Measurements from ENCODE around the gene EXOSC10. TPM values are rescaled to one million over a fixed set of nuclear protein-coding genes. Genes with fewer than 3 reads are reported as not detected.
A peak's percentile ranks its signal among the peaks of the same experiment; 100 is the strongest.
"Not testable (repeated sequence)": the region's sequence is repeated elsewhere in the genome, so short reads cannot be mapped to it uniquely, and the experiment has no call there.

The EXOSC10 gene
- polyA plus RNA-seq, 1 of the 3 experiments (the other 2 are of a cell fraction): 62.5 TPM

- H2AFZ ChIP-seq (ENCODE audit: low read depth): no peak overlapping the region
- H3K79me2 ChIP-seq (ENCODE audit: insufficient read depth): peaks cover 11% of the 10 kb centered on the region; the same call in 1 of the 2 replicates
- no peak overlapping the region for H3K27ac ChIP-seq (ENCODE audit: low read depth in 2 of 2, low read length in 1 of 2)
- H4K20me1 ChIP-seq (ENCODE audit: insufficient read depth): no peaks in the 10 kb centered on the region
- TF ChIP-seq NRF1 (IDR thresholded peaks at IDR 0.05; ENCODE audit: low read depth, low read length) (no peak), TCF12 (IDR thresholded peaks at IDR 0.05) (no peak), CHD2 (IDR thresholded peaks at IDR 0.05; ENCODE audit: low read length, partially characterized antibody) (no peak), YY1 (IDR thresholded peaks at IDR 0.05; ENCODE audit: low read depth) (no peak)
- 91% methylated on average over 3 of the region's 3 CpGs for WGBS (ENCODE audit: low lambda C conversion rate)
- no peaks in the 10 kb centered on the region for H3K9me2 ChIP-seq
- H3K9ac ChIP-seq: no peak overlapping the region
- H3K4me2 ChIP-seq: no peak overlapping the region
- H3K4me3 ChIP-seq (ENCODE audit: low read depth in 2 of 2, low read length in 1 of 2): no peak overlapping the region
- no peaks in the 10 kb centered on the region for H3K9me3 ChIP-seq
- H3K27me3 ChIP-seq (ENCODE audit: insufficient read depth): no peaks in the 10 kb centered on the region
- peaks cover 5% of the 10 kb centered on the region in 2 experiments; a peak in 3 of 4 replicates for H3K4me1 ChIP-seq (ENCODE audit: control insufficient read depth in 1 of 2, insufficient read depth in 2 of 2, low read depth in 1 of 2, low read length in 1 of 2)
- DNase-seq: no peak
- ChIA-PET POLR2A (no interaction called here), CTCF (interaction anchor here (0.8 to 2.5 kb wide), 4 partner anchors 13 to 28 kb away, joined by 3 to 11 read pairs (median 4); no protein-coding TSS in a partner anchor)
- peaks cover 14% of the 10 kb centered on the region for H3F3A ChIP-seq (replicated peaks; ENCODE audit: insufficient read depth)
- H3K36me3 ChIP-seq (replicated peaks in 1 of 2; ENCODE audit: control insufficient read depth in 1 of 2, insufficient read depth in 2 of 2, low read length in 1 of 2): peaks cover 39 to 43% of the 10 kb centered on the region in 2 experiments
Observed at GRCh38 chr1:11064942-11065341, 34.7 kb downstream of the EXOSC10 start.

GRCh38 chr1:11063937-11064537 lies 35.6 kb downstream of the EXOSC10 start:
- H3K9me3 ChIP-seq; H4K20me1 ChIP-seq (ENCODE audit: insufficient read depth); H3K9ac ChIP-seq; H3K27ac ChIP-seq (ENCODE audit: low read depth in 2 of 2, low read length in 1 of 2); H3K4me3 ChIP-seq (ENCODE audit: low read depth in 2 of 2, low read length in 1 of 2); H3K4me1 ChIP-seq (ENCODE audit: control insufficient read depth in 1 of 2, insufficient read depth in 2 of 2, low read depth in 1 of 2, low read length in 1 of 2); POLR2A ChIA-PET; H3K4me2 ChIP-seq; H3K27me3 ChIP-seq (ENCODE audit: insufficient read depth); H3K9me2 ChIP-seq; H2AFZ ChIP-seq (ENCODE audit: low read depth): not testable (repeated sequence)
- TF ChIP-seq RAD21 (IDR thresholded peaks at IDR 0.05; ENCODE audit: low read length): peak; percentile 35; the same call in 1 of the 2 replicates
- TF ChIP-seq CTCF (IDR thresholded peaks at IDR 0.05): peak; percentile 28; the same call in 1 of the 2 replicates
- CTCF ChIA-PET: interaction anchor here (0.6 to 5.3 kb wide), 6 partner anchors 9 to 187 kb away, joined by 3 to 49 read pairs (median 4); no protein-coding TSS in a partner anchor
- H3F3A ChIP-seq (replicated peaks; ENCODE audit: insufficient read depth): peaks cover 14% of the 10 kb centered on the region
- peaks cover 18% of the 10 kb centered on the region for H3K79me2 ChIP-seq (ENCODE audit: insufficient read depth)
- H3K36me3 ChIP-seq (replicated peaks in 1 of 2; ENCODE audit: control insufficient read depth in 1 of 2, insufficient read depth in 2 of 2, low read length in 1 of 2): peaks cover 35 to 37% of the 10 kb centered on the region in 2 experiments
- peak; percentile 61 for DNase-seq
- 90% methylated on average over 18 of the region's 18 CpGs for WGBS (ENCODE audit: low lambda C conversion rate)

GRCh38 chr1:11062965-11063401 lies 36.7 kb downstream of the EXOSC10 start:
- H3K27ac ChIP-seq (ENCODE audit: low read depth in 2 of 2, low read length in 1 of 2): no peak overlapping the region
- POLR2A ChIA-PET: no interaction called here
- H3K9me3 ChIP-seq: no peaks in the 10 kb centered on the region
- no peaks in the 10 kb centered on the region for H3K9me2 ChIP-seq
- peaks cover 14% of the 10 kb centered on the region for H3F3A ChIP-seq (replicated peaks; ENCODE audit: insufficient read depth)
- H3K9ac ChIP-seq: no peak overlapping the region
- H3K4me3 ChIP-seq (ENCODE audit: low read depth in 2 of 2, low read length in 1 of 2): no peak overlapping the region
- peaks cover 24 to 26% of the 10 kb centered on the region in 2 experiments for H3K36me3 ChIP-seq (replicated peaks in 1 of 2; ENCODE audit: control insufficient read depth in 1 of 2, insufficient read depth in 2 of 2, low read length in 1 of 2)
- H3K27me3 ChIP-seq (ENCODE audit: insufficient read depth): no peaks in the 10 kb centered on the region
- no peaks in the 10 kb centered on the region for H4K20me1 ChIP-seq (ENCODE audit: insufficient read depth)
- 93% methylated on average over 3 of the region's 3 CpGs for WGBS (ENCODE audit: low lambda C conversion rate)
- no peak overlapping the region for H2AFZ ChIP-seq (ENCODE audit: low read depth)
- DNase-seq: no peak
- peaks cover 28% of the 10 kb centered on the region for H3K79me2 ChIP-seq (ENCODE audit: insufficient read depth)
- H3K4me2 ChIP-seq: no peak overlapping the region
- no peak for TF ChIP-seq TEAD4 (IDR thresholded peaks at IDR 0.05; ENCODE audit: borderline replicate concordance, insufficient read depth)
- TF ChIP-seq FOSL2 (IDR thresholded peaks at IDR 0.05; ENCODE audit: borderline replicate concordance, low read depth): no peak
- no peak for TF ChIP-seq MAX (IDR thresholded peaks at IDR 0.05; ENCODE audit: low read depth)
- no peak for TF ChIP-seq TAF1 (IDR thresholded peaks at IDR 0.05; ENCODE audit: borderline replicate concordance, low read depth, low read length)
- TF ChIP-seq TCF12 (IDR thresholded peaks at IDR 0.05): no peak
- no peak for TF ChIP-seq EZH2phosphoT487 (IDR thresholded peaks at IDR 0.05; ENCODE audit: borderline replicate concordance, low read depth)
- no peak for TF ChIP-seq NFIC (IDR thresholded peaks at IDR 0.05; ENCODE audit: borderline replicate concordance)
- TF ChIP-seq MXI1 (IDR thresholded peaks at IDR 0.05; ENCODE audit: low read depth, low read length): no peak
- no peak for TF ChIP-seq JUND (IDR thresholded peaks at IDR 0.05)
- no peak for TF ChIP-seq USF2 (IDR thresholded peaks at IDR 0.05; ENCODE audit: borderline replicate concordance, low read depth, low read length)
- no peak for TF ChIP-seq NRF1 (IDR thresholded peaks at IDR 0.05; ENCODE audit: low read depth, low read length)
- no peak for TF ChIP-seq SIN3A (IDR thresholded peaks at IDR 0.05; ENCODE audit: borderline replicate concordance, low read depth, low read length)
- TF ChIP-seq GATA2 (CRISPR knock-in tag; IDR thresholded peaks at IDR 0.05): no peak
- CTCF ChIA-PET: interaction anchor here (2.0 to 5.3 kb wide), 3 partner anchors 11 to 582 kb away, joined by 4 to 49 read pairs (median 9); no protein-coding TSS in a partner anchor
- H3K4me1 ChIP-seq (ENCODE audit: control insufficient read depth in 1 of 2, insufficient read depth in 2 of 2, low read depth in 1 of 2, low read length in 1 of 2): peaks cover 5 to 13% of the 10 kb centered on the region in 2 experiments; a peak in 3 of 4 replicates
